KOPT-K1 (cell line): ENCODE results near the gene NUP93.
"Not testable (repeated sequence)": the region's sequence is repeated elsewhere in the genome, so short reads cannot be mapped to it uniquely, and the experiment has no call there.

Experiments
- H3K27ac ChIP-seq: fragments of 200-600 bp; sonication (generic); 2 replicates; pipeline ENCODE4 v1.5.1; 2016; ENCODE audit warnings: antibody characterized with exemption, mild to moderate bottlenecking, low read depth, low read length; ENCODE audit not compliant: poor library complexity, severe bottlenecking
- H3K36me3 ChIP-seq: fragments of 200-600 bp; sonication (generic); 2 replicates; pipeline ENCODE4 v1.5.1; 2017; ENCODE audit warnings: antibody characterized with exemption, mild to moderate bottlenecking, low read length, moderate library complexity; ENCODE audit not compliant: insufficient read depth
- H3K9me3 ChIP-seq: fragments of 200-600 bp; sonication (generic); 2 replicates; pipeline ENCODE4 v1.5.1; 2017; ENCODE audit warnings: antibody characterized with exemption, low read length, mild to moderate bottlenecking; ENCODE audit not compliant: insufficient read depth, poor library complexity, severe bottlenecking

NUP93 gene

GRCh38 chr16:56861092-56861610 is 131.2 kb downstream of the NUP93 start:
- no peaks in the 10 kb centered on the region for H3K36me3 ChIP-seq
- peak overlapping the region; percentile 78 for H3K27ac ChIP-seq
- H3K9me3 ChIP-seq, result no peaks in the 10 kb centered on the region

GRCh38 chr16:56861756-56862155 is 131.8 kb downstream of the NUP93 start:
- no peaks in the 10 kb centered on the region for H3K36me3 ChIP-seq
- no peaks in the 10 kb centered on the region for H3K9me3 ChIP-seq
- peak overlapping the region; percentile 78 for H3K27ac ChIP-seq

GRCh38 chr16:56862776-56863175 is 132.8 kb downstream of the NUP93 start:
- no peaks in the 10 kb centered on the region for H3K36me3 ChIP-seq
- H3K9me3 ChIP-seq, result no peaks in the 10 kb centered on the region
- no peak overlapping the region for H3K27ac ChIP-seq

GRCh38 chr16:56864960-56865359 is 135.0 kb downstream of the NUP93 start, which contains the start of gene SLC12A3:
Gene SLC12A3 (plus strand): TSS chr16:56865207. CDS start chr16:56865236, 29 bp downstream.
- no peaks in the 10 kb centered on the region for H3K36me3 ChIP-seq
- H3K27ac ChIP-seq, result no peak within 1 kb of the TSS
- H3K9me3 ChIP-seq, result no peaks in the 10 kb centered on the region

- Histone ChIP-seq H3K9me3 (no peaks in the 10 kb centered on the region), H3K27ac (no peak overlapping the region), H3K36me3 (no peaks in the 10 kb centered on the region)
Observed at GRCh38 chr16:56865394-56866062, 135.6 kb downstream of the NUP93 start.

GRCh38 chr16:56866955-56867830 is 137.3 kb downstream of the NUP93 start:
- no peaks in the 10 kb centered on the region for H3K9me3 ChIP-seq

GRCh38 chr16:56868175-56868574 is 138.2 kb downstream of the NUP93 start:
- no peaks in the 10 kb centered on the region for H3K36me3 ChIP-seq

More at GRCh38 chr16:56866955-56867830, 137.3 kb downstream of the NUP93 start:
- Histone ChIP-seq H3K36me3 (no peaks in the 10 kb centered on the region), H3K27ac (no peak overlapping the region)

GRCh38 chr16:56868766-56869165 is 138.8 kb downstream of the NUP93 start:
- not testable (repeated sequence) for H3K36me3 ChIP-seq, H3K9me3 ChIP-seq, H3K27ac ChIP-seq

More at GRCh38 chr16:56868175-56868574, 138.2 kb downstream of the NUP93 start:
- no peak overlapping the region for H3K27ac ChIP-seq
- no peaks in the 10 kb centered on the region for H3K9me3 ChIP-seq

GRCh38 chr16:56869513-56870275 is 139.8 kb downstream of the NUP93 start:
- Histone ChIP-seq H3K27ac (no peak overlapping the region), H3K9me3 (no peaks in the 10 kb centered on the region), H3K36me3 (no peaks in the 10 kb centered on the region)

GRCh38 chr16:56870276-56870888 is 140.5 kb downstream of the NUP93 start:
- no peaks in the 10 kb centered on the region for H3K36me3 ChIP-seq
- no peaks in the 10 kb centered on the region for H3K9me3 ChIP-seq

GRCh38 chr16:56871172-56871593 is 141.3 kb downstream of the NUP93 start:
- Histone ChIP-seq H3K27ac (no peak overlapping the region), H3K36me3 (no peaks in the 10 kb centered on the region), H3K9me3 (no peaks in the 10 kb centered on the region)

More at GRCh38 chr16:56870276-56870888, 140.5 kb downstream of the NUP93 start:
- no peak overlapping the region for H3K27ac ChIP-seq

- Histone ChIP-seq H3K27ac (no peak overlapping the region), H3K36me3 (no peaks in the 10 kb centered on the region), H3K9me3 (no peaks in the 10 kb centered on the region)
Observed at GRCh38 chr16:56872863-56873391, 143.0 kb downstream of the NUP93 start.

GRCh38 chr16:56874800-56875199 is 144.9 kb downstream of the NUP93 start:
- no peaks in the 10 kb centered on the region for H3K9me3 ChIP-seq
- no peak overlapping the region for H3K27ac ChIP-seq
- no peaks in the 10 kb centered on the region for H3K36me3 ChIP-seq

- Histone ChIP-seq H3K27ac (no peak overlapping the region), H3K36me3 (no peaks in the 10 kb centered on the region), H3K9me3 (no peaks in the 10 kb centered on the region)
Observed at GRCh38 chr16:56876048-56876447, 146.1 kb downstream of the NUP93 start.
